ENCODE data around the gene ZBTB32.
A peak's percentile ranks its signal among the peaks of the same experiment; 100 is the strongest.

DNA sequence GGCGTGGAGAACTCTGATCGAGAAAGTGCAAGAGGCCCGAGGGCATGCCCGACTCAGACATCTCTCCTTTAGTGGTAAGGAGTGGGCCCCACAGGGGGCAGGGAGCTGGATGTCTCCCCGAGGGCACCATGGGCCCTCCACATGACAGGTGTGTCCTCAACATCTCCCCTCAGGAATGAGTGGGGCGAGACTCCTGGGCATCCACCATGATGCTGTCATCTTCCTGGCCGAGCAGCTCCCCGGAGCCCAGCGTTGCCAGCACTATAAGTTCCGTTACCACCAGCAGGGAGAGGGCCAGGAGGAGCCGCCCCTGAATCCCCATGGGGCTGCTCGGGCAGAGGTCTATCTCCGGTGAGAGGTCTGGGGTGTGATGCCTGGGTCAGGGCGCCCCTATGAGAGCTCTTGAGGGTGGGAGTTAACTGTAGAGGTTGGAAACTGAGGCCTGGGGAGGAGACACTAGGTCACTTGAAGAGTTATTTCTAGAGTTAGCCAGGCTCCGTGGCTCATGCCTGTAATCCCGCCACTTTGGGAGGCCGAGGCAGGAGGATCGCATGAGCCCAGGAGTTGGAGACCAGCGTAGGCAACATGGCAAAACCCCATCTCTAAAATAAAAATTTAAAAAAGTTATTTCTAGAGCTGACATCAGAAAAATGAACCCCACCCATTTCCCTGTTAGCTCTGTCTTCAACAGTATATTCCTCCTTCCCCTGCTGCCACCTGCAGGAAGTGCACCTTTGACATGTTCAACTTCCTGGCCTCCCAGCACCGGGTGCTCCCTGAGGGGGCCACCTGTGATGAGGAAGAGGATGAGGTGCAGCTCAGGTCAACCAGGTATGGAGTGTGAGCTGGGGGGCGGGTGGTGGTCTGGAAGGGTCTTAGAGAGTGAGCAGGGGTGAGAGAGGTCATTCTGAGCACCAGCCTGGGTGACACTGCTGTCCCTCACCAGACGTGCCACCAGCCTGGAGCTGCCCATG is 32.8 kb downstream of the ZBTB32 start:
- TF ChIP-seq CTCF (IDR thresholded peaks at IDR 0.05) (peak in 2 of 6 experiments; percentile 11 to 41), POLR2A (IDR thresholded peaks at IDR 0.05) (no peak)
